K562 (cell line): Measurements from ENCODE around the gene ATP8A1. TPM values are rescaled to one million over a fixed set of nuclear protein-coding genes. Genes with fewer than 3 reads are reported as not detected.

Source experiments
- ATAC-seq: fragments of 200-7000 bp; cut with Tn5 transposase; 3 replicates; pipeline ENCODE4 v1.9.1; 2020; ENCODE audit warnings: moderate library complexity
- BruUV-seq: library from RNA; stranded (reverse); fragments of 400-500 nt; replicated peaks from 2 replicates; lab custom pipeline; 2021; lab: Mats Ljungman, UMichigan
- CTCF ChIA-PET: fragments of 300-600 bp; formaldehyde crosslinking; extraction: SDS; loops from one replicate; lab custom pipeline; 2021; ENCODE audit warnings: low intra/inter-chr PET ratio; lab: Yijun Ruan, JAX
- POLR2A ChIA-PET: fragments of 300-600, 350-650 bp; sonication (Branson Sonifier 250); formaldehyde crosslinking; extraction: SDS; loops from one replicate; lab custom pipeline; 2021; ENCODE audit warnings: antibody characterized with exemption, inconsistent platforms; lab: Yijun Ruan, JAX
- DNase-seq, 4 experiments: peaks; one replicate each; pipeline versions ENCODE4 v3.0.0 to v3.0.0-alpha.2; 2011 to 2018; ENCODE audit warnings: low spot score in 3 of 4, mixed read lengths in 3 of 4; ENCODE audit errors: extremely low read depth in 1 of 4
- FAIRE-seq: peaks from 2 replicates; lab custom pipeline; 2011; peaks lifted over from hg19 to GRCh38; lab: Jason Lieb, UNC
- H2AFZ ChIP-seq: 2 replicates; pipeline ENCODE4 v1.6.0; 2011; ENCODE audit warnings: low read depth, low read length, control low read depth, inconsistent platforms
- H3K27ac ChIP-seq: fragments of 200-600 bp; 3 replicates; pipeline ENCODE4 v1.8.0; 2011; ENCODE audit warnings: low read depth, mild to moderate bottlenecking, control low read depth, inconsistent platforms, low read length, moderate library complexity, mixed read lengths; ENCODE audit errors: extremely low read depth
- H3K27me3 ChIP-seq, 2 experiments: fragments of 300-600 bp in 1 of 2; 2 replicates in 1 of 2; 3 replicates in 1 of 2; pipeline versions ENCODE4 v1.6.0 to v1.8.0; 2011; ENCODE audit warnings: inconsistent platforms in 2 of 2, low read length in 2 of 2, mild to moderate bottlenecking in 1 of 2, mixed read lengths in 1 of 2, moderate library complexity in 1 of 2; ENCODE audit not compliant: control insufficient read depth in 2 of 2, insufficient read depth in 2 of 2
- H3K36me3 ChIP-seq: fragments of 300-600 bp; 3 replicates; pipeline ENCODE4 v1.8.0; 2011; ENCODE audit warnings: mild to moderate bottlenecking, low read length, inconsistent platforms; ENCODE audit not compliant: control insufficient read depth, insufficient read depth
- H3K4me1 ChIP-seq, 2 experiments: fragments of 200-600 bp in 1 of 2; replicated peaks in 1 of 2; 2 replicates in 1 of 2; 3 replicates in 1 of 2; pipeline versions ENCODE4 v1.5.1 to v1.8.0; 2011; ENCODE audit warnings: inconsistent platforms in 2 of 2, low read length in 2 of 2, mild to moderate bottlenecking in 1 of 2, mixed read lengths in 1 of 2, moderate library complexity in 1 of 2; ENCODE audit not compliant: control insufficient read depth in 2 of 2, insufficient read depth in 2 of 2
- H3K4me2 ChIP-seq: 2 replicates; pipeline ENCODE4 v1.6.1; 2011; ENCODE audit warnings: low read length, control low read depth, inconsistent platforms, mixed read lengths; ENCODE audit not compliant: insufficient read depth
- H3K4me3 ChIP-seq: fragments of 200-600 bp; sonication (generic), shearing (Covaris generic); 2 replicates; pipeline ENCODE4 v1.5.1; 2016; ENCODE audit warnings: control low read depth, inconsistent platforms
- H3K79me2 ChIP-seq: fragments of 200-600 bp; 3 replicates; pipeline ENCODE4 v1.8.0; 2011; ENCODE audit warnings: low read length, inconsistent platforms; ENCODE audit not compliant: control insufficient read depth, insufficient read depth
- H3K9ac ChIP-seq, 2 experiments: 2 replicates each; pipeline versions ENCODE4 v1.6.0 to v1.6.1; 2011; ENCODE audit warnings: low read depth in 2 of 2, low read length in 2 of 2, control low read depth in 1 of 2, inconsistent platforms in 1 of 2, mild to moderate bottlenecking in 1 of 2, mixed read lengths in 1 of 2; ENCODE audit not compliant: insufficient read depth in 1 of 2
- H3K9me1 ChIP-seq: one replicate; pipeline ENCODE4 v1.6.0; 2011; ENCODE audit warnings: inconsistent platforms, mild to moderate bottlenecking, low read length, moderate library complexity; ENCODE audit not compliant: control insufficient read depth, insufficient read depth
- H3K9me3 ChIP-seq: replicated peaks from 2 replicates; pipeline ENCODE4 v1.5.1; 2011; ENCODE audit warnings: low read depth, low read length, inconsistent platforms; ENCODE audit not compliant: control insufficient read depth, insufficient read depth
- H4K20me1 ChIP-seq: replicated peaks from 2 replicates; pipeline ENCODE4 v1.6.1; 2011; ENCODE audit warnings: low read length, inconsistent platforms, mixed read lengths; ENCODE audit not compliant: control insufficient read depth, insufficient read depth
- CBX8 ChIP-seq: fragments of 200-600 bp; sonication (generic); IDR thresholded peaks from 2 replicates; pipeline ENCODE4 v1.6.1; 2012; ENCODE audit warnings: borderline replicate concordance, mixed run types, low read depth, mild to moderate bottlenecking, moderate library complexity, mixed read lengths, low read length, control low read depth, inconsistent platforms; ENCODE audit not compliant: poor library complexity, severe bottlenecking; ENCODE audit errors: extremely low read depth
- CXXC5 ChIP-seq: fragments of 250-450 bp; sonication (Bioruptor Pico); IDR thresholded peaks from 2 replicates; pipeline ENCODE4 v1.8.0; 2022; ENCODE audit warnings: inconsistent platforms, mild to moderate bottlenecking, moderate library complexity
- E2F1 ChIP-seq: sonication (generic); formaldehyde crosslinking; IDR thresholded peaks from 2 replicates; pipeline ENCODE4 v1.8.1; 2023; ENCODE audit warnings: mild to moderate bottlenecking, missing genetic modification reagents, moderate library complexity
- EWSR1 ChIP-seq: fragments of 450-650 bp; IDR thresholded peaks from 2 replicates; pipeline ENCODE4 v1.6.1; 2018; ENCODE audit warnings: borderline replicate concordance, mild to moderate bottlenecking, low read depth, moderate library complexity; ENCODE audit not compliant: partially characterized antibody
- GMEB1 ChIP-seq: fragments of 250-450 bp; sonication (Bioruptor Pico); IDR thresholded peaks from 2 replicates; pipeline ENCODE4 v1.4.0; 2020; ENCODE audit warnings: mild to moderate bottlenecking
- HNRNPK ChIP-seq: fragments of 200-400 bp; formaldehyde crosslinking; IDR thresholded peaks from one replicate; pipeline ENCODE4 v1.6.1; 2018; ENCODE audit warnings: mild to moderate bottlenecking, low read depth, low read length; ENCODE audit not compliant: poor library complexity, severe bottlenecking
- U2AF1 ChIP-seq: fragments of 200-400 bp; formaldehyde crosslinking; optimal IDR thresholded peaks from 2 replicates; pipeline ENCODE3; 2017; ENCODE audit warnings: mild to moderate bottlenecking, low read depth, low read length, moderate library complexity
- VEZF1 ChIP-seq: fragments of 200-800 bp; sonication (Bioruptor generic); IDR thresholded peaks from 2 replicates; pipeline ENCODE4 v1.6.1; 2017; ENCODE audit warnings: missing genetic modification characterization, missing compliant biosample characterization
- ZNF239 ChIP-seq: fragments of 250-450 bp; sonication (Bioruptor Pico); IDR thresholded peaks from 2 replicates; pipeline ENCODE4 v1.4.0; 2020; ENCODE audit warnings: mild to moderate bottlenecking
- ZNF707 ChIP-seq: fragments of 250-450 bp; sonication (Bioruptor Pico); conservative IDR thresholded peaks from 2 replicates; pipeline ENCODE4 v1.8.0; 2022; ENCODE audit warnings: inconsistent platforms, mild to moderate bottlenecking, moderate library complexity
- WGBS: fragments of 100-300 bp; shearing (Covaris generic); methylation state at CpG from one replicate; pipeline ENCODE4 v1.1.6; 2016; ENCODE audit warnings: low coverage, mixed read lengths; ENCODE audit not compliant: insufficient coverage; ENCODE audit errors: missing lambda C conversion rate; 5-methylcytosine and 5-hydroxymethylcytosine counted together
- in situ Hi-C: fragments of 300-500 bp; cut with MboI; formaldehyde crosslinking; loops from 4 replicates; pipeline ENCODE4 v1.15.0; 2018; ENCODE audit warnings: inconsistent platforms, mixed read lengths
- intact Hi-C: fragments of 100-400 bp; cut with micrococcal nuclease; formaldehyde crosslinking; loops from 2 replicates; pipeline ENCODE4 v1.14.2; 2022
- polyA plus RNA-seq, 8 experiments: library from polyadenylated mRNA; depleted of rRNA in 4 of 8; stranded (reverse) in 5 of 8; unstranded in 3 of 8; fragments of >200 nt; fragmentation: Nextera tagmentation in 2 of 8; fragmentation: Illumina TruSeq in 1 of 8; extraction: Ambion mirVana in 2 of 8; extraction: Trizol in 1 of 8; gene quantifications; 2 replicates each; pipeline versions ENCODE4 v1.2.1 to v1.2.3, GENCODE V29; 2011 to 2014; ENCODE audit warnings: inconsistent platforms in 1 of 8, missing spikeins in 1 of 8
- total RNA-seq, 7 experiments: library from RNA; depleted of rRNA in 6 of 7; stranded (reverse); fragments of >200 nt in 6 of 7; fragmentation: Illumina TruSeq in 2 of 7; extraction: Trizol in 2 of 7; gene quantifications; 2 replicates each; pipeline versions ENCODE4 v1.2.1 to v1.2.3, GENCODE V29; 2011 to 2021; ENCODE audit warnings: low replicate concordance in 1 of 7

Gene ATP8A1
- total and polyA plus RNA-seq, 9 of the 15 experiments (the other 6 are each of a cell fraction or from before 2014, with no cell fraction given) = 0.05 to 0.29 (median 0.07) TPM; not detected in 2

- no peak overlapping the region for H2AFZ ChIP-seq
- no peaks in the 10 kb centered on the region for H3K4me1 ChIP-seq
- TF ChIP-seq CBX8 (no peak), ZNF707 (CRISPR knock-in tag) (no peak), VEZF1 (CRISPR knock-in tag) (no peak)
- no peak overlapping the region for H3K4me2 ChIP-seq
- intact Hi-C loops = no loop called here
- ATAC-seq = no peak
- H3K9ac ChIP-seq = no peak overlapping the region
- POLR2A ChIA-PET = interaction anchor here (0.8 kb wide), 1 partner anchor 29 kb away, joined by 3 read pairs; no protein-coding TSS in a partner anchor
- in situ Hi-C loops = no loop called here
- BruUV-seq = no TSS peak
- DNase-seq = no peak
- H3K9me1 ChIP-seq = no peaks in the 10 kb centered on the region
- no peaks in the 10 kb centered on the region for H3K9me3 ChIP-seq
- 2% methylated on average over 5 of the region's 5 CpGs for WGBS
- no peak overlapping the region for H3K27ac ChIP-seq
- H3K79me2 ChIP-seq = no peaks in the 10 kb centered on the region
- H3K4me3 ChIP-seq = no peak overlapping the region
- CTCF ChIA-PET = no interaction called here
- H3K36me3 ChIP-seq = no peaks in the 10 kb centered on the region
- H4K20me1 ChIP-seq = no peaks in the 10 kb centered on the region
- no peak for FAIRE-seq
- H3K27me3 ChIP-seq = no peaks in the 10 kb centered on the region
Measured at GRCh38 chr4:42445038-42445437, 211.9 kb downstream of the ATP8A1 start.

GRCh38 chr4:42442601-42443000, 214.3 kb downstream of the ATP8A1 start:
- BruUV-seq = no TSS peak
- Histone ChIP-seq H3K9ac (no peak overlapping the region), H3K36me3 (no peaks in the 10 kb centered on the region), H2AFZ (no peak overlapping the region), H3K4me2 (no peak overlapping the region), H3K4me3 (no peak overlapping the region), H3K9me1 (no peaks in the 10 kb centered on the region), H3K27ac (no peak overlapping the region), H3K4me1 (no peaks in the 10 kb centered on the region), H3K79me2 (no peaks in the 10 kb centered on the region), H4K20me1 (no peaks in the 10 kb centered on the region), H3K27me3 (no peaks in the 10 kb centered on the region), H3K9me3 (no peaks in the 10 kb centered on the region)
- DNase-seq (no peak), ATAC-seq (no peak), FAIRE-seq (no peak)
- CTCF ChIA-PET = no interaction called here
- in situ Hi-C loops (no loop called here), intact Hi-C loops (no loop called here)
- POLR2A ChIA-PET = no interaction called here
- WGBS = 0% methylated on average over 2 of the region's 2 CpGs
- TF ChIP-seq ZNF239 (no peak), EWSR1 (no peak), GMEB1 (CRISPR knock-in tag) (no peak), CXXC5 (CRISPR knock-in tag) (no peak), E2F1 (CRISPR knock-in tag) (no peak), U2AF1 (no peak), HNRNPK (no peak)
